Gastrocnemius medialis (tissue), 4 donors: ENCODE measurements around the gene ENTHD1. TPM values are rescaled to one million over a fixed set of nuclear protein-coding genes. Genes with fewer than 3 reads are reported as not detected.

ENCODE experiments used
- ATAC-seq, 2 donors: fragments of 150-250 bp; one replicate each; pipeline ENCODE4 v1.9.1; 2016
- DNase-seq, 2 donors: peaks; one replicate each; pipeline ENCODE4 v3.0.0-alpha.2; 2019
- H3K27ac ChIP-seq, 4 donors: fragments of 200-600 bp; sonication (generic); 1 replicate in 1 of 4; 2 replicates in 3 of 4; pipeline ENCODE4 v1.5.1; 2016 to 2018; ENCODE audit warnings: mild to moderate bottlenecking in 2 of 4, moderate library complexity in 1 of 4
- H3K27me3 ChIP-seq, 3 donors: fragments of 200-600 bp; sonication (generic) in 2 of 3; 1 replicate in 1 of 3; 2 replicates in 2 of 3; pipeline versions ENCODE4 v1.5.1 to v1.6.0; 2016 to 2019; ENCODE audit warnings: mild to moderate bottlenecking in 1 of 3, moderate library complexity in 1 of 3
- H3K36me3 ChIP-seq, 2 donors: fragments of 200-600 bp; sonication (generic) in 1 of 2; one replicate each; pipeline ENCODE4 v1.5.1; 2017 to 2018
- H3K4me1 ChIP-seq, 2 donors: fragments of 200-600 bp; sonication (generic) in 1 of 2; one replicate each; pipeline ENCODE4 v1.5.1; 2016 to 2017; ENCODE audit warnings: mild to moderate bottlenecking in 2 of 2
- H3K4me3 ChIP-seq, 4 donors: fragments of 200-600 bp; sonication (generic) in 3 of 4; 1 replicate in 1 of 4; 2 replicates in 3 of 4; pipeline ENCODE4 v1.5.1; 2016 to 2019; ENCODE audit warnings: mild to moderate bottlenecking in 2 of 4
- H3K9me3 ChIP-seq, 3 donors: fragments of 200-600 bp; sonication (generic) in 2 of 3; 1 replicate in 1 of 3; 2 replicates in 2 of 3; pipeline ENCODE4 v1.5.1; 2016 to 2019
- CTCF ChIP-seq, 5 experiments: fragments of 450-650 bp in 3 of 5; fragments of 200-600 bp in 2 of 5; sonication (generic) in 2 of 5; IDR thresholded peaks in 4 of 5; conservative IDR thresholded peaks in 1 of 5; 1 replicate in 4 of 5; 2 replicates in 1 of 5; pipeline ENCODE4 v1.5.1; 2016 to 2019; ENCODE audit warnings: antibody characterized with exemption in 5 of 5, mild to moderate bottlenecking in 3 of 5, moderate library complexity in 3 of 5
- POLR2A ChIP-seq, 2 donors: fragments of 450-650 bp; IDR thresholded peaks; one replicate each; pipeline ENCODE4 v1.6.1; 2017; ENCODE audit warnings: antibody characterized with exemption in 2 of 2, mild to moderate bottlenecking in 2 of 2, moderate library complexity in 2 of 2
- in situ Hi-C, 4 donors: fragments of 200-750 bp; cut with MboI; loops; one replicate each; pipeline versions ENCODE4 v1.15.0 to v1.8.0; 2017; ENCODE audit warnings: low sequenced_read_pairs in 4 of 4
- intact Hi-C: fragments of 100-400 bp; cut with DNase I; formaldehyde crosslinking; loops from one replicate; pipeline ENCODE4 v1.15.1; 2023; ENCODE audit warnings: low total_unique reads
- total RNA-seq, 4 donors: library from RNA; depleted of rRNA; stranded (reverse); fragments of >200 nt; gene quantifications; one replicate each; pipeline versions ENCODE4 v1.1.0 to v1.2.3, GENCODE V29; 2016

Gene ENTHD1
- total RNA-seq, 4 donors from 2014 or later, result not detected

- no peak for DNase-seq
- Histone ChIP-seq H3K4me1 (peaks cover 12 to 16% of the 10 kb centered on the region in 2 donors), H3K27ac (no peak overlapping the region), H3K27me3 (no peaks in the 10 kb centered on the region), H3K4me3 (no peak overlapping the region), H3K9me3 (no peaks in the 10 kb centered on the region), H3K36me3 (no peaks in the 10 kb centered on the region)
- intact Hi-C loops (no loop called here), in situ Hi-C loops (no loop called here)
- ATAC-seq, result no peak
- TF ChIP-seq CTCF (IDR thresholded peaks at IDR 0.05 in 4 of 5, conservative IDR thresholded peaks at IDR 0.05 in 1 of 5) (no peak), POLR2A (IDR thresholded peaks at IDR 0.05) (no peak)
Observed at GRCh38 chr22:39706376-39707140, 187.0 kb downstream of the ENTHD1 start.

GRCh38 chr22:39705386-39705785 is 188.2 kb downstream of the ENTHD1 start:
- no peaks in the 10 kb centered on the region for H3K9me3 ChIP-seq
- peaks cover 12 to 14% of the 10 kb centered on the region in 2 donors for H3K4me1 ChIP-seq
- no peak for DNase-seq
- intact Hi-C loops (no loop called here), in situ Hi-C loops (no loop called here)
- TF ChIP-seq CTCF (IDR thresholded peaks at IDR 0.05 in 4 of 5, conservative IDR thresholded peaks at IDR 0.05 in 1 of 5) (no peak), POLR2A (IDR thresholded peaks at IDR 0.05) (no peak)
- ATAC-seq, result no peak
- H3K4me3 ChIP-seq, result no peak overlapping the region
- H3K36me3 ChIP-seq, result no peaks in the 10 kb centered on the region
- H3K27ac ChIP-seq, result no peak overlapping the region
- peaks cover 0 to 3% (median 0%) of the 10 kb centered on the region in 3 donors for H3K27me3 ChIP-seq

- H3K36me3 ChIP-seq, result no peaks in the 10 kb centered on the region
- H3K27ac ChIP-seq, result peak overlapping the region; percentile 53 to 89 (median 74)
- intact Hi-C loops, result no loop called here
- ATAC-seq (peak; percentile 79 to 84), DNase-seq (peak; percentile 75 to 76)
- peaks cover 0 to 3% (median 0%) of the 10 kb centered on the region in 3 donors for H3K27me3 ChIP-seq
- in situ Hi-C loops, result no loop called here
- H3K9me3 ChIP-seq, result no peaks in the 10 kb centered on the region
- H3K4me3 ChIP-seq, result no peak overlapping the region
- H3K4me1 ChIP-seq, result peaks cover 12 to 14% of the 10 kb centered on the region in 2 donors
- TF ChIP-seq CTCF (IDR thresholded peaks at IDR 0.05 in 4 of 5, conservative IDR thresholded peaks at IDR 0.05 in 1 of 5), result no peak
Observed at GRCh38 chr22:39703928-39704639, 189.5 kb downstream of the ENTHD1 start.

GRCh38 chr22:39703091-39703490 is 190.5 kb downstream of the ENTHD1 start:
- TF ChIP-seq POLR2A (IDR thresholded peaks at IDR 0.05), result no peak
- TF ChIP-seq CTCF (IDR thresholded peaks at IDR 0.05 in 4 of 5, conservative IDR thresholded peaks at IDR 0.05 in 1 of 5), result no peak
- H3K27me3 ChIP-seq, result peaks cover 0 to 3% (median 0%) of the 10 kb centered on the region in 3 donors
- ATAC-seq, result peak; percentile 17 to 25
- no peaks in the 10 kb centered on the region for H3K36me3 ChIP-seq
- in situ Hi-C loops, result no loop called here
- peak overlapping the region; percentile 53 to 89 (median 74) for H3K27ac ChIP-seq
- intact Hi-C loops, result no loop called here
- H3K4me1 ChIP-seq, result peaks cover 12 to 14% of the 10 kb centered on the region in 2 donors
- no peaks in the 10 kb centered on the region for H3K9me3 ChIP-seq
- H3K4me3 ChIP-seq, result no peak overlapping the region
- DNase-seq, result no peak
